Stimulated activated CD8-positive, alpha-beta memory T cell treated with anti-CD3 and anti-CD28 coated beads, Interleukin-12 subunit alpha, Interleukin-12 subunit beta, amount 100 ng/mL, for 24 hours (primary cell): ENCODE measurements around the gene OR7C1.
"Not testable (repeated sequence)": the region's sequence is repeated elsewhere in the genome, so short reads cannot be mapped to it uniquely, and the experiment has no call there.

Experiments used
- DNase-seq: peaks from one replicate; pipeline ENCODE4 v3.0.0-alpha.2; 2020; ENCODE audit errors: extremely low read depth

The OR7C1 gene

DNA sequence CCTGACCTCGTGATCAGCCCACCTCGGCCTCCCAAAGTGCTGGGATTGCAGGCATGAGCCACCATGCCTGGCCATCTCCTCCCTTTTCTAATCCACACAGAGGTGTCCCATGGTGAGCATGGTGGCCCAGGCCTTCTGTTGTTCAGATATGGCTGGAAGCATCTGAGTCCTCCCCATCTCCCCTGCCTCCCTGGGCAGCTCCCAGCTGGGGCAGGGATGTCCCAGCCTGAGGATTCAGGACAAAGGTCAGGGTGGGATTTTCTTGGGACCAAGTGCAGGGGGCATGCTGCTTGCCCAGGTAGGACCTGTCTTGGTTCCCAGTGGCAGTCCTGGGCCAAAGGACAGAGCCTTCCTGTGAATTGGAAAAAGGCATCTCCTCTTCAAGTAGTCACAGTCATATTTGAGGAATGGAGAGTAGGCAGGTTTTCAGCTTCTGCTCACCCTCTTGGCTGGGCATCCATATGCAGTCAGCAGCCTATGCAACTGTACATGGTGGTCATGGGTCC is 67.5 kb downstream of the OR7C1 start:
- no peak for DNase-seq

DNA sequence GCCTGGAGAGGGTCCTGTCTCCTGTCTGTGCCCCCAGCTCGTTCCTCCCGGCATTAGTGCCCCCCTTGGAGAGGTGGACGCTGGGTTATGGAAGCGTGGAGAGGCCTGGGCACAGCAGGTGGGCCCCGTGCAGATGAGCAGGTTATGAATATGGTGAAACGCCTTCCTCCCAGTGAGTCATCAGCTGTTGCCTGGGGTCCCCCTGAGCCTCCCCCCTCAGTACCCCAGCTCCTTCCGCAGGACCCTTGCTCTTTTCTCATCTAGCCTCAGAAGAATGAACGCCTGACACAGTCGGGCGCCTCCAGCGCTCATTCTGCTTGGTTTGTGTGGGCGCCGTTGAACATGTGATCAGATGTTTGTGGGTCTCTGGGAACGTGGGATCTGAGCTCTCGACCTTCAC is 69.1 kb downstream of the OR7C1 start:
- DNase-seq: not testable (repeated sequence)

DNA sequence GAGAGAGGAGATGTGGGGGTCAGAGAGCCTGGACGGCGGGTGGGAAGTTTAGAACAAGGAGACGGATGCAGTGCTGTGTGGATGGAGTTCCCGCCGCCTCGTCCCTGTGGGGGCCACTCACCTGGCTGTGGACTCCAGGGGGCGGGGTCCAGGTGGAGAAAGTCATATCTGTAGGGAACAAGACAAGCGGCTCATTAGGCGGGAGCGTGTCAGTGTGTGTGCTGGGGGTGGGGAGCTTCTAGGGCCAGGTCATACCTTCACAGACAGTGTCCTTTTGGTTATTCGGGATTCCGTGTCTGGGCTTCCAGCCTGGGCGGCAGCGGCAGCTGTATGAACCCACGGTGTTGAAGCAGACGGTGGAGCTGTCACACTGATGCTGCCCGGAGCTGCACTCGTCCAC is 69.6 kb downstream of the OR7C1 start:
- not testable (repeated sequence) for DNase-seq

DNA sequence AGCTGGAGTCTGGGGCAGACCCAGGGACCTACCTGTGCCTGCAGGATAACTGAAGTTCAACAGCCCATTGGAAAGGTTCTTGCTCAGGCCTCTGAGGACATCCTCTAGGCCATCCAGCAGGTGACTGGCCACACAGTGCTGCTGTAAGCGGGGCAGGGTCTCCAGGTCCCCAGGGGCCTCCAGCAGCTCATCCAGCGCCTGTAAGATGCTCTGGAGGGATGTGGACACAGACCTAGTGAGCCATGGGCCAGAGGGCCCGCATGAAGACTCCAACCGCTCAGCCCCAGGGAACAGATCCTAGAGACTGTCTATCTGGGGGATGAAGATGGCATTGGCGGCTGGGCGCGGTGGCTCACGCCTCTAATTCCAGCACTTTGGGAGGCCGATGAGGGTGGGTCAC is 70.6 kb downstream of the OR7C1 start:
- DNase-seq: no peak

DNA sequence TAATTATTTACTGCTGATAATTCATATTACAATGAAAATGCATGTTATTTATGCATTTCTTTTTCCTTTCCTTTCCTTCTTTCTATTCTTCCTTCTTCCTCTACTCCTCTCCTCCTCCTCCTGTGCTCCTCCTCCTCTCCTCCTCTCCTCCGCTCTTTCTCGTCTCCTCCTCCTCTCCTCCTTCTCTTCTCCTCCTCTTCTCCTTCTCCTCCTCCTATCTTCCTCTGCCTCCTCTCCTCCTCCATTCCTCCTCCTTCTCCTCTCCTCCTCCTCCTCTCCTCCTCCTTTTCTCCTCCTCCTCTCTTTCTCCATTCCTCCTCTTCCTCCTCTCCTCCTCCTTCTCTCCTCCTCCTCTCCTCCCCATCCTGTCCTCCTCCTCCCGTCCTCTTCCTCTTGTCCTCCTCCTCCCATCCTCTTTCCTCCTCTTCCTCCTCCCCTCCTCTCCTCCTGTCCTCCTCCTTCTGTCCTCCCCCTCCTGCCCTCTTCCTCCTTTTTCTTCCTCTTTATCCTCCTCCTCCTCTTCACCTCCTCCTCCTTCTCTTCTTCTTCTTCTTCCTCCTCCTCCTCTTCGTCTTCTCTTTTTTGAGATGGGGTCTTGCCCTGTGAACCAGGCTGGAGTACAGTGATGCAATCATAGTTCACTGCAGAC is 71.4 kb downstream of the OR7C1 start:
- DNase-seq: no peak

DNA sequence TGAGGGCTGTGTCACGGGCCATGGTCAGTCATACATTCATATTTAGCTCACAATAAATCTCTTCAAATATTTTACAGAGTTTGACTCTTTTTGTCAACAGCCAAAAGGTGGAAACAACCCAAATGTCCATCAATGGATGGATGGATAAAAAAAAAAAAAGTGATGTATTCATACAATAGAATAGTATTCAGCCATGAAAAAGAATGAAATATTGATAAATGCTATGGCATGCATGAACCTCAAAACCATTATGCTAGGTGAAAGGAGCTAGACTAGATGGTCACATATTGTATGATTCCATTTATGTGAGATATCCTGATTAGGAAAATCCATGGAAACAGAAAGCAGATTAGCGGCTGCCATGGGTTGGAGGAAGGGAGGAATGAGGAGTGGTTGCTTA is 72.9 kb downstream of the OR7C1 start:
- DNase-seq: no peak

DNA sequence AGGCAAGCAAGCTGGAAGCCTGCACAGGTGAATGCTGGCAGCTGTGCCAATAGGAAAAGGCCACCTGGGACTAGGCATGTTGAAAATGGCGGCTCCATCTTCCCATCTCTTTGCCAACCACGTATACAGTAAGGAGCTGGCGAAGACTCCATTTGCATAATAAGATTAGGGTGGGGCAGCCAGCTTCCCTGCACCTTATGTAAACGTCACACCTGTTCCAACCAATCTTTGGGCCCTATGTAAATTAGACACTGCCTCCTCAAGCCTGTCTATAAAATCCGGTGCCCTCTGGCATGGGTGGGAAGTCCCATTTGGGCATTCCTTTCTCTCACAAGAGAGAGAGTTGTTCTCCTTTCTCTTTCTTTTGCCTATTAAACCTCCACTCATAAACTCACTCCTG is 73.4 kb downstream of the OR7C1 start:
- DNase-seq: no peak

DNA sequence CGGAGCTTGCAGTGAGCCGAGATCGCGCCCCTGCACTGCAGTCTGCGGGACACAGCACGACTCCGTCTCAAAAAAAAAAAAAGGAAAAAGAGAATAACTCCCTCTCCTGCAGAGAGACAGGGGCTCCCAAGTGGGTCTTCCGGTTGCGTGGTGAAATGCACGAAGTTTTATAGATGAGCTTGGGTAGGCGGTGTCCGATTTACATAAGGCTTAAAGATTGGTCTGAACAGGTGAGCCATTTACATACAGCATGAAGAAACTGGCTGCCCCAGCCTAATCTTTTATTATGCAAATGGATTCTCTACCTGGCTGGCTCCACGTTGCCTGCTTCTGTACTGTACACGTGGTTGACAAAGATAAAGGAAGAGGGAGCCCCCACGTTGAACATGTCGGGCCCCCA is 76.2 kb downstream of the OR7C1 start:
- no peak for DNase-seq

DNA sequence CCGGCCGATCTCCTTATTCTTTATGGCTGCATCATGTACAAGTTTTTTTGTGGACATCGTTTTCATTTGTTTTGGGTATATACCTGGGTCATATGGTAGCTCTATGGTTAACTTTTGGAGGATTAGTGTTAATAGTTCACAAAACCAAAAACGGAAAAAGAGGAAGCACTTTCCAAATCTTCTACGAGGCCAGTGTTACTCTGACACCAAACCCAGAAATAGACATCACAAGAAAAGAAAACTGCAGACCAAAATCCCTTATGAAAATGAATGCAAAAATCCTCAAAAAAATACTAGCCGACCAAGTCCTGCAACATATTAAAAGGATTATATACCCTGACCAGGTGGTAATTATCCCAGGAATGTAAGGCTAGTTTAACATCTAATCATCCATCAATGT is 86.4 kb downstream of the OR7C1 start:
- no peak for DNase-seq
